ENCODE data around the gene NXPE1. TPM values are rescaled to one million over a fixed set of nuclear protein-coding genes. Genes with fewer than 3 reads are reported as not detected.
"Not testable (repeated sequence)": the region's sequence is repeated elsewhere in the genome, so short reads cannot be mapped to it uniquely, and the experiment has no call there.

NXPE1 gene
- not detected for total RNA-seq

GRCh38 chr11:114559425-114560310 lies at the start of gene NXPE1:
Gene NXPE1, minus strand, starts transcription at chr11:114559881. Its CDS starts 8,680 bp downstream, at chr11:114551201.
- H3K27ac Mint-ChIP-seq, result no peak within 1 kb of the TSS
- H3K27me3 Mint-ChIP-seq, result no peaks in the 10 kb centered on the region
- H3K4me1 Mint-ChIP-seq, result no peaks in the 10 kb centered on the region
- H3K4me3 Mint-ChIP-seq, result no peak within 1 kb of the TSS
- DNase-seq (no peak), ATAC-seq (ENCODE audit: low read depth) (no peak)
- POLR2A ChIA-PET, result no interaction called here
- H3K9me3 Mint-ChIP-seq, result no peaks in the 10 kb centered on the region
- H3K36me3 Mint-ChIP-seq, result no peaks in the 10 kb centered on the region

DNA sequence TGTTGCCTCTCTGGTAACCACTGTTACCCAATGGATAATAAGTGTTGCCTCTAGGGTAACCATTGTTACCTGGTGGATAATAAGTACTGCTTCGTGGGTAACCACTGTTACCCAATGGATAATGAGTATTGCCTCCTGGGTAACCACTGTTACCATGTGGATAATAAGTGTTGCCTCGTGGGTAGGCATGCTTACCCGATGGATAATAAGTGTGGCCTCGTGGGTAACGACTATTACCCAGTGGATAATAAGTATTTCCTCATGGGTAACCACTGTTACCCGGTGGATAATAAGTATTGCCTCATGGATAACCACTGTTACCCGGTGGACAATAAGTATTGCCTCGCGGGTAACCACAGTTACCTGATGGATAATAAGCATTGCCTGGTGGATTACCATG lies 49.7 kb upstream of the NXPE1 start:
- Mint-ChIP-seq H3K9me3 (peaks cover 10% of the 10 kb centered on the region), H3K36me3 (no peaks in the 10 kb centered on the region), H3K27me3 (no peaks in the 10 kb centered on the region), H3K4me3 (no peak overlapping the region), H3K4me1 (no peaks in the 10 kb centered on the region), H3K27ac (no peak overlapping the region)
- ATAC-seq (ENCODE audit: low read depth), result no peak
- POLR2A ChIA-PET, result no interaction called here
- DNase-seq, result no peak

DNA sequence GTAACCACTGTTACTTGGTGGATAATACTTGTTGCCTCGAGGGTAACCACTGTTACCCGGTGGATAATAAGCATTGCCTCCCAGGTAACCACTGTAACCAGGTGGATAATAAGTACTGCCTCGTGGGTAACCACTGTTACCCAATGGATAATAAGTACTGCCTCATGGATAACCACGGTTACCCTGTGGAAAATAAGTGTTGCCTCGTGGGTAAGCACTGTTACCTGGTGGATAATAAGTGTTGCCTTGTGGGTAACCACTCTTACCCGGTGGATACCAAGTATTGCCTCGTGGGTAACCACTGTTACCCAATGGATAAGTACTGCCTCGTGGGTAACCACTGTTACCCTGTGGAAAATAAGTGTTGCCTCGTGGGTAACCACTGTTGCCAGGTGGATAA lies 48.9 kb upstream of the NXPE1 start:
- H3K27ac Mint-ChIP-seq; H3K36me3 Mint-ChIP-seq; H3K27me3 Mint-ChIP-seq; ATAC-seq (ENCODE audit: low read depth); POLR2A ChIA-PET; DNase-seq; H3K4me1 Mint-ChIP-seq; H3K4me3 Mint-ChIP-seq: not testable (repeated sequence)
- H3K9me3 Mint-ChIP-seq, result peaks cover 10% of the 10 kb centered on the region

GRCh38 chr11:114607753-114608459 lies 48.2 kb upstream of the NXPE1 start:
- Mint-ChIP-seq H3K36me3 (no peaks in the 10 kb centered on the region), H3K9me3 (peaks cover 12% of the 10 kb centered on the region), H3K4me1 (no peaks in the 10 kb centered on the region), H3K27me3 (no peaks in the 10 kb centered on the region), H3K27ac (no peak overlapping the region), H3K4me3 (no peak overlapping the region)
- ATAC-seq (ENCODE audit: low read depth) (no peak), DNase-seq (no peak)
- POLR2A ChIA-PET, result no interaction called here

- ATAC-seq (ENCODE audit: low read depth); POLR2A ChIA-PET; H3K27ac Mint-ChIP-seq; H3K9me3 Mint-ChIP-seq; DNase-seq; H3K36me3 Mint-ChIP-seq; H3K27me3 Mint-ChIP-seq; H3K4me3 Mint-ChIP-seq; H3K4me1 Mint-ChIP-seq: not testable (repeated sequence)
Measured at GRCh38 chr11:114606802-114607075, 47.1 kb upstream of the NXPE1 start.

DNA sequence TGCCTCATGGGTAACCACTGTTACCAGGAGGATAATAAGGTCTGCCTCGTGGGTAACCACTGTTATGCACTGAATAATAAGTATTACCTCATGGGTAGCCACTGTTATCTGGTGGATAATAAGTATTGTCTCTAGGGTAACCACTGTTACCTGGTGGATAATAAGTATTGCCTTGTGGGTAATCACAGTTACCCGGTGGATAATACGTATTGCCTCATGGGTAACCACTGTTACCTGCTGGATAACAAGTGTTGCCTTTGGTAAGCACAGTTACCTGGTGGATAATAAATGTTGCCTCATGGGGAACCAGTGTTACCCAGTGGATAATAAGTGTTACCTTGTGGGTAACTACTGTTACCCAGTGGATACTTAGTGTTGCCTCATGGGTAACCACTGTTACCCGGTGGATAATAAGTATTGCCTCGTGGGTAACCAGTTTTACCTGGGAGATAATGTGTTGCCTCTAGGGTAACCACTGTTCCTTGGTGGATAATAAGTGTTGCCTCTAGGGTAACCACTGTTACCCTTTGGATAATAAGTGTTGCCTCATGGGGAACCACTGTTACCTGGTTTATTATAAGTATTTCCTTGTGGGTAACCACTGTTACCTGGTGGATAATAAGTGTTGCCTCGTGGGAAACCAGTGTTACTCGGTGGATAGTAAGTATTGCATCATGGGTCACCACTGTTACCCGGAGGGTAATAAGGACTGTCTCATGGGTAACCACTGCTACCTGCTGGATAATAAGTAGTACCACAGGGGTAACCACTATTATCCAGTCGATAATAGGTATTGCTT lies 46.5 kb upstream of the NXPE1 start:
- DNase-seq, result no peak
- Mint-ChIP-seq H3K27me3 (no peaks in the 10 kb centered on the region), H3K27ac (no peak overlapping the region), H3K4me3 (no peak overlapping the region), H3K36me3 (no peaks in the 10 kb centered on the region), H3K9me3 (peaks cover 9% of the 10 kb centered on the region), H3K4me1 (no peaks in the 10 kb centered on the region)
- no peak for ATAC-seq (ENCODE audit: low read depth)
- POLR2A ChIA-PET, result no interaction called here

DNA sequence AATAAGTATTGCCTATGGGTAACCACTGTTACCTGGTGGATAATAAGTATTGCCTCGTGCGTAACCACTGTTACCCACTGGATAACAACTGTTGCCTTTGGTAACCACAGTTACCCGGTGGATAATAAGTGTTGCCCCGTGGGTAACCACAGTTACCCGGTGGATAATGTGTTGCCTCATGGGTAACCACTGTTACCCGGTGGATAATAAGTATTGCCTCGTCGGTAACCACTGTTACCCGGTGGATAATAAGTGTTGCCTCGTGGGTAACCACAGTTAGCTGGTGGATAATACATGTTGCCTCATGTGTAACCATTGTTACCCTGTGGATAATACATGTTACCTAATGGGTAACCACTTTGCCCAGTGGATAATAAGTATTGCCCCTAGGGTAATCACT lies 45.7 kb upstream of the NXPE1 start:
- H3K27ac Mint-ChIP-seq, result no peak overlapping the region
- H3K4me1 Mint-ChIP-seq, result no peaks in the 10 kb centered on the region
- H3K9me3 Mint-ChIP-seq, result peaks cover 7% of the 10 kb centered on the region
- DNase-seq (no peak), ATAC-seq (ENCODE audit: low read depth) (no peak)
- H3K27me3 Mint-ChIP-seq, result no peaks in the 10 kb centered on the region
- H3K36me3 Mint-ChIP-seq, result no peaks in the 10 kb centered on the region
- POLR2A ChIA-PET, result no interaction called here
- H3K4me3 Mint-ChIP-seq, result no peak overlapping the region

- no peaks in the 10 kb centered on the region for H3K27me3 Mint-ChIP-seq
- H3K4me3 Mint-ChIP-seq, result no peak overlapping the region
- H3K9me3 Mint-ChIP-seq, result peaks cover 7% of the 10 kb centered on the region
- no peaks in the 10 kb centered on the region for H3K36me3 Mint-ChIP-seq
- H3K27ac Mint-ChIP-seq, result no peak overlapping the region
- no peaks in the 10 kb centered on the region for H3K4me1 Mint-ChIP-seq
- POLR2A ChIA-PET, result no interaction called here
- ATAC-seq (ENCODE audit: low read depth) (no peak), DNase-seq (no peak)
Measured at GRCh38 chr11:114604886-114605285, 45.2 kb upstream of the NXPE1 start.

- H3K9me3 Mint-ChIP-seq, result peaks cover 7% of the 10 kb centered on the region
- no peaks in the 10 kb centered on the region for H3K27me3 Mint-ChIP-seq
- POLR2A ChIA-PET, result no interaction called here
- H3K4me1 Mint-ChIP-seq, result no peaks in the 10 kb centered on the region
- no peaks in the 10 kb centered on the region for H3K36me3 Mint-ChIP-seq
- ATAC-seq (ENCODE audit: low read depth) (no peak), DNase-seq (no peak)
- H3K27ac Mint-ChIP-seq, result no peak overlapping the region
- H3K4me3 Mint-ChIP-seq, result no peak overlapping the region
Measured at GRCh38 chr11:114604179-114604813, 44.6 kb upstream of the NXPE1 start.

DNA sequence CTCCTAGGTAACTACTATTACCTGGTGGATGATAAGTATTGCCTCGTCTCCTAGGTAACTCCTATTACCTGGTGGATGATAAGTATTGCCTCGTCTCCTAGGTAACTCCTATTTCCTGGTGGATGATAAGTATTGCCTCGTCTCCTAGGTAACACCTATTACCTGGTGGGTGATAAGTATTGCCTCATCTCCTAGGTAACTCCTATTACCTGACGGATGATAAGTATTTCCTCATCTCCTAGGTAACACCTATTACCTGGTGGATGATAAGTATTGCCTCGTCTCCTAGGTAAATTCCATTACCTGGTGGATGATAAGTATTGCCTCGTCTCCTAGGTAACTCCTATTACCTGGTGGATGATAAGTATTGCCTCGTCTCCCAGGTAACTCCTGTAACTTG lies 43.5 kb upstream of the NXPE1 start:
- H3K36me3 Mint-ChIP-seq; ATAC-seq (ENCODE audit: low read depth); DNase-seq; H3K9me3 Mint-ChIP-seq; H3K4me3 Mint-ChIP-seq; POLR2A ChIA-PET; H3K4me1 Mint-ChIP-seq; H3K27me3 Mint-ChIP-seq; H3K27ac Mint-ChIP-seq: not testable (repeated sequence)

- ATAC-seq (ENCODE audit: low read depth) (no peak), DNase-seq (no peak)
- POLR2A ChIA-PET, result no interaction called here
- H3K4me1 Mint-ChIP-seq, result no peaks in the 10 kb centered on the region
- no peaks in the 10 kb centered on the region for H3K27me3 Mint-ChIP-seq
- H3K27ac Mint-ChIP-seq, result no peak overlapping the region
- no peak overlapping the region for H3K4me3 Mint-ChIP-seq
- no peaks in the 10 kb centered on the region for H3K36me3 Mint-ChIP-seq
- H3K9me3 Mint-ChIP-seq, result peaks cover under 1% of the 10 kb centered on the region
Measured at GRCh38 chr11:114598461-114598860, 38.8 kb upstream of the NXPE1 start.

DNA sequence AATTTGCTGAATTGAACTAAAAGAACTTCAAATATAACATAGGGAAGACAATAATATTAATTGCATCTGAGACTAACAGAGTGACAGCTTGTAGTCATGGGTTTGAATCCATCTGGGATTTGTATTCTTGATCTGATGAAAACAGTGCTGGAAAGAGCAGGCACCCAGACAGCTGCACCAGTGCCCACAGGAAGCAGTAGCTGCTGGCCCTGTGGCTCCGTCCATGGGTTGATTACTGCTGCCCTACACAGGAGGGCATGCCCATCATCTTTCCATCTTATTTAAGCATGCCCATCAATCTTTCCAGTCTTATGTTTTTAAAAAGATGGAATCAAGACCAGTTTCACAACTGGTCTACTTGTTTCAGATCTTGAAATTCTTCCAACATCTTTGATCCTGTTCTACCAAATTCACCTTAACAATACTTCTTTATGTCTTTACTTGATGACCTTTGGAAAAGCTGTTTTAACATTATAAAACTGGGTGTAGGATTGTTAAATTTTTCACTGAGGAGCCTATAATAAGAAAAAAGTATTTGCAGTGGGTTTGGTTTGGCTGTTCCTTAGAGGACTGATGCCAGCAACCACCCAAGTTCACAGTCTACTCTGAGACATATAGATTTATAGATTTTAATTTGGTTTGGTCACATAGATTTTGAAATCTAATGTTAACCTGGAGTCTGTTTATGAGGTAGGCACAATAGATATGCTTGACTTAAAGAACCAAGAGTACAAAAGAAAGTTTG lies 36.7 kb upstream of the NXPE1 start:
- POLR2A ChIA-PET, result no interaction called here
- no peak for DNase-seq
- no peaks in the 10 kb centered on the region for H3K4me1 Mint-ChIP-seq
- ATAC-seq (ENCODE audit: low read depth), result no peak
- H3K27me3 Mint-ChIP-seq, result peaks cover 2% of the 10 kb centered on the region
- H3K27ac Mint-ChIP-seq, result no peak overlapping the region
- H3K4me3 Mint-ChIP-seq, result no peak overlapping the region
- no peaks in the 10 kb centered on the region for H3K9me3 Mint-ChIP-seq
- no peaks in the 10 kb centered on the region for H3K36me3 Mint-ChIP-seq

DNA sequence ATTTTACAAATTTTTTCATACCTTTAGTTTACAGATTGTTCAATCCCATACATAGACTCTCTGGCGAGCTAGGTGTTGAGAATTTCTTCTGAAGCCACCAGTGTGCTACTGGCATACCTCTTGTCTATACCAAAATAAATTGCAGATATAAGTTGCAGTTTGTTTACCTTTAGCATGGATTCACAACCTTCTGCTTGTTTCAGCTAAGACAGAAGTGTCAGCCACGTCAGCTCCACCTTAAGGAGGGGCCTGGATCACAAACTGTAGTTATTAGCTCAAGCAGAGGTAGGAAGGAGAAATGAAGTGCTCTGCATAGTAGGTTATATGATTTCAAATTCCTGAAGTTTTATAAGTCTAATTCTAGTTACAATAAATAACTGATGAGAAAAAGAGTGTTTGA lies 35.9 kb upstream of the NXPE1 start, which contains the start of gene NXPE4:
TSS of gene NXPE4 (minus strand) at position 216 of the 400 bp plus-strand sequence. CDS start 1,027 bp downstream, outside the sequence.
- H3K4me3 Mint-ChIP-seq, result no peak within 1 kb of the TSS
- H3K4me1 Mint-ChIP-seq, result no peaks in the 10 kb centered on the region
- no peaks in the 10 kb centered on the region for H3K9me3 Mint-ChIP-seq
- H3K27ac Mint-ChIP-seq, result no peak within 1 kb of the TSS
- POLR2A ChIA-PET, result no interaction called here
- DNase-seq (no peak), ATAC-seq (ENCODE audit: low read depth) (no peak)
- H3K27me3 Mint-ChIP-seq, result peaks cover 2% of the 10 kb centered on the region
- H3K36me3 Mint-ChIP-seq, result no peaks in the 10 kb centered on the region

Measured in activated naive CD8-positive, alpha-beta T cell treated with anti-CD3 and anti-CD28 coated beads, Interleukin-2, amount 10 ng/mL, durations not matched to agents 7 days and 5 days (primary cell).